Activated CD8-positive, alpha-beta memory T cell treated with anti-CD3 and anti-CD28 coated beads for 36 hours (primary cell): Measurements from ENCODE around the gene TAF1C. TPM values are rescaled to one million over a fixed set of nuclear protein-coding genes. Genes with fewer than 3 reads are reported as not detected.

Source experiments
- CTCF ChIA-PET: fragments of 350-600 bp; sonication (Branson Sonifier 250); formaldehyde crosslinking; loops from one replicate; lab custom pipeline; 2021; ENCODE audit warnings: antibody characterized with exemption; lab: Charles Lee
- POLR2A ChIA-PET: fragments of 350-600 bp; sonication (Branson Sonifier 250); formaldehyde crosslinking; loops from one replicate; lab custom pipeline; 2021; ENCODE audit warnings: antibody characterized with exemption; lab: Charles Lee
- total RNA-seq, 2 experiments: library from RNA; stranded (reverse); gene quantifications; one replicate each; pipeline ENCODE4 v1.2.3, GENCODE V29; 2021

Gene TAF1C
- total RNA-seq, 2 experiments from 2014 or later, result 48.3 to 51.2 TPM

DNA sequence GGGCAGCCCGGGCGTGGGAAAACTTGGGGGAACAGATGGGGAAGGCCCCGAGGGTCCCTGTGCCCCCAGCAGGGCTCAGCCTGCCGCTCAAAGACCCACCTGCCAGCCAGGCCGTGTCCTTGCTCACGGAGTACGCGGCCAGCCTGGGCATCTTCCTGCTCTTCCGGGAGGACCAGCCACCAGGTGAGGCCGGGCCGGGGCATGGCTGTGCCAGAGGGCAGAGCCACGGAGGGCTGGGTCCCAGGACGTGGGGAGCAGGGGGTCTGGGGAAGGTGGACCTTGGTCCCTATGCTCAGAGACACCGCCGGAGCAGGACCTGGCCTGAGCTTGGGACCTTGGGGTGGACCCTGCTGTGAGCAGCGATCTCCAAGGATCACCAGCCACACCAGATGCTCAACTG is 4.6 kb upstream of the TAF1C start:
- ChIA-PET CTCF (no interaction called here), POLR2A (no interaction called here)

GRCh38 chr16:84190731-84191388 is 4.0 kb upstream of the TAF1C start, which contains the start of gene ADAD2:
ADAD2 (plus strand) TSS chr16:84191157; CDS start chr16:84191231, 74 bp downstream.
- POLR2A ChIA-PET, result no interaction called here
- CTCF ChIA-PET, result interaction anchor here (0.6 to 0.9 kb wide), 2 partner anchors 38 to 103 kb away, joined by 3 read pairs; no protein-coding TSS in a partner anchor

- CTCF ChIA-PET, result interaction anchor here (1.5 kb wide), 1 partner anchor 9 kb away, joined by 4 read pairs; no protein-coding TSS in a partner anchor
- POLR2A ChIA-PET, result no interaction called here
These were observed 2.1 kb downstream of the TAF1C start for GRCh38 chr16:84184775-84185174.

GRCh38 chr16:84183911-84184591 is 2.8 kb downstream of the TAF1C start:
- POLR2A ChIA-PET, result no interaction called here
- CTCF ChIA-PET, result interaction anchor here (1.5 kb wide), 1 partner anchor 8 kb away, joined by 4 read pairs; no protein-coding TSS in a partner anchor

DNA sequence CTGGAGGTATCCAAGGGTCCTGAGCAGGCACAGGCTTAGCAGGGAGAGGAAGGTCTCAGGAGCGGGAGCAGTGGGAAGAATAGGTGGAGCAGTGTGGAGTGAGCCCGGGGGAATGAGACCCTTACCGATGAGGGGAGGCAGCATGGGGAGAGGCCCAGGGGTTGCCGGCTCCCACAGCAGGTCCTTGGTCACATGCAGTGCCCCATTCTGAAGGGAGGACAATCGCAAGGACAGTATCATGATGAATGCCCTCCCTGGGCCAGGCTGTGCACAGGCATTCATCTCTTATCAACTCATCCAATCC is 3.3 kb downstream of the TAF1C start:
- ChIA-PET POLR2A (no interaction called here), CTCF (no interaction called here)

DNA sequence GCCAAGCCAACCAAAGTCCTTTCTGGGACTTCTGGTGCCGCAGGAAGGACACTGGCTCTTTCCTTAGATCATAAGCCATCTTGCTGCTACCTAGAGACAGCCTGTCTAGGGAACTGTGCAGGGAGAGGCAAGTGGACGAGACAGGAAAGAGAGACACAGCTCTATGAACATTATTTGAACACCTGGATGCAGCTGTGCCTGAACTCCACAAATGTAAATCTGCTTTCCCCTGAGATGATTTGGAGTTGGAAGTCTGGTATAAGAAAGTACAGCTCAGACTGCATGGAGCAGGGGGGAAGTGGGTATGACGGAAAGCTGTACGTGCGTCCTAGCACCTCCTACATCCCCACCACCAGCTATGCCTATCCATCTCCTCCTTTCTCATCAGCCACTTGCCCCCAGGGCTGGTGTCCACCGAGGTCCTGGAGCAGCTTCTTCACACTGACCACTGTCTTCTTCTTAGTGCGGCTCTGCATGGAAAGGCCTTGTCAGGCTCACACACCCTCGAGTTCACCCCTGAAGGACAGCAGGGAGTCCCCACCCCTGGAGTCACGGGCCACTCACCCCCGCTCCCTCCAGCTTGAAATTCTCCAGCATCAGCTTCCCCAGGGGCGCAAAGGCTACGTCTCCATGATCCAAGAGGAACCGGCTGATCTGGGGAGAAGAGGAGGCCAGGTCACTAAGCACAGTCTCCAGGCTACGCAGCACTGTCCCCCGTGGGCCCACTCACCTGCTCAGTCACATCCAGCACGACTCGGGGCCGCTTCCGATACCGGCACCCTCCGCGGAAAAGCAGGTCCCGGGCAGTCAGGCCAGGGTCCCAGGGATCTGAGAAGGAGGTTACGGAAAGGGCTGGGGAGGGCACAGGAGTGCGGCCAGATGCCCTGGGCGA is 3.9 kb downstream of the TAF1C start:
- ChIA-PET CTCF (no interaction called here), POLR2A (no interaction called here)

DNA sequence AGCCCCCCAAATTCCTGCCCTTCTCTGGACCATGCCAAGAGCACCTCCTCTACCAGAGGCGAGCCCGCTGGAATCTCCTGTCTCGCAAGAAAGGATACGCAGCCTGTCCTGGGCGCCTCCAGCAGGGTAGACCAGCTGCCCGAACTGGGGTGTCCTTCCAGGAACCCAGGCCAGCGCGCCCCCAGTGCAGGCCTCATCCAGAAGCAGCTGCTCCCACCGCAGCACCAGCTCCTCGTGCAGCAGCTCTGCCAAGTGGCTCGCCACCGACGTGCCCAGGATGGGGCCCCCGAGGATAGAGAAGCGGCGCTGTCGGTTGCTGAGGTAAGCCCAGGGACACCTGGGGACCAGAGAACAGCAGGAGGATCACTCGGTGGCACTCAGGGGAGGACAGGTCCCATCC is 4.8 kb downstream of the TAF1C start:
- ChIA-PET POLR2A (no interaction called here), CTCF (no interaction called here)

DNA sequence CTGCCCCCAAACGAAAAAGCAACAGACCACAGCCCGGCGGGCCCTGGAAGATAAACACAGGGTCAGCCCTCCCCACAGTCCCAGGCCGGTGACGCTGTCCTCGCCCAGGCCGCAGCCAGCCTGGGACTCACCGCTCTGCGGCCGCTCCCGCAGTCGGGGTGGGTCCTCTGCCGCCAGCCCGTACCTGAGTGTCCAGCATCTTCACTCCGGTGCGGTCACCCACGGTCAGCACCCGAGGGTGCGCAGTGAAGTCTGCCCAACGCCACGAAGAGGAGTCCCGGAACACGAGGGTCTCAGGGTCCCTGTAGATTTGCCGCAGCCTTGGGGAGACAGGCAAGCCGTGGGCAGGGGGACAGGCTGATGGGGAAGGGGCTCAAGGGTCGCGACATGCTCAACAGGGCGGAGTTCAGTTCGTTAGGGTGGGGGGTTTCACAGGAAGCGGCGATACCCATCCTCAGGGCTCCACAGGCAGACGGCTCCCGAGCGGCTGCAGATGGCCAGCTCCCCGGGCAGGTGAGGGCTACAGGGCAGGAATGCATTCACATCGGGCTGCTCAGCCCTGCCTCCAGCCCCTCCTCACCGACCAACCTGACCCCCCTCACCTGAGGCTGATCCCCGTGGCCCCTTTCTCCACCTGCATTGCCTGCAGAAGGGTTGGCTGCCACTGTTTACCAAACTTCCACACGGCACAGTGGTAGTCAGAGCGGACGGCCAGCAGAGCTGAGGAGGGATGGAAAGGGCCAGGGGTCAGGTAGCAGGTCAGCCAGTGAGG is 5.5 kb downstream of the TAF1C start:
- POLR2A ChIA-PET, result no interaction called here
- CTCF ChIA-PET, result no interaction called here

GRCh38 chr16:84180519-84181140 is 6.2 kb downstream of the TAF1C start:
- CTCF ChIA-PET, result no interaction called here
- POLR2A ChIA-PET, result no interaction called here

DNA sequence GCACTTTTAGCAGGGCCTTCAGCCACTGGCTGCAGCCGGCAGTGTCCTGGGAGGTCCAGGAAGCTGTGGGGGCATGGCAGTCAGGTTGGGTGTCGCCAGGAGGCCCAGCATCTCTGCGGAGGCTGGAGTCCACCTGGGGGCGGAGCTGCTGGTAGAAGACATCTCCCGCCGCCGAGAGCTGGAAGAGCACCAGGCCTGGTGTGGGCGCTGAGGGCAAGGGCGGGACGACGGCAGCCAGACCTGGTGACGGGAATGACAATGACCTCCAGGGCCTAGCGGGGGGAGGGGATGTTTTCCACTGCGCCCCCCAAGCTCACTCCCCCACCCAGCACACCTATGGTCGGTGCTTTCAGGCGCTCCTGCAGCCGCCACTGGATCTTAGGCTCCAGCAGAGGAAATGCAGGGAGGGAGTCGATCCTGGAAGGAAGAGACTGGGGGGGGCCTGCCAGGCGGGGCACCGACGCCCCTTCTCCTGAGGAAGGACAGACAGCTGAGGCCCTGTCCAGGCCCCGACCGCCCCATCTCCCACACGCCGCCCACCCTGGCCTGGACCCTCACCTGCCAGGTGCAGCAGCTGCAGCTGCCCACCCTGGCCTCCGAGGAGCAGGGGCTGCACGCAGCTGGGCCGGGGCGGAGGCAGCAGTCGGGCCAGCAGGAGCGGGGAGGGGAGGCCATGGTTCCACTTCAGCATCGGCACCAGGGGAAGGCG is 7.1 kb downstream of the TAF1C start:
- ChIA-PET POLR2A (interaction anchor here (0.6 kb wide), 1 partner anchor 209 kb away, joined by 5 read pairs; no protein-coding TSS in a partner anchor), CTCF (interaction anchor here (0.7 kb wide), 1 partner anchor 63 kb away, joined by 3 read pairs; the partner anchor contains the start of gene MBTPS1)

DNA sequence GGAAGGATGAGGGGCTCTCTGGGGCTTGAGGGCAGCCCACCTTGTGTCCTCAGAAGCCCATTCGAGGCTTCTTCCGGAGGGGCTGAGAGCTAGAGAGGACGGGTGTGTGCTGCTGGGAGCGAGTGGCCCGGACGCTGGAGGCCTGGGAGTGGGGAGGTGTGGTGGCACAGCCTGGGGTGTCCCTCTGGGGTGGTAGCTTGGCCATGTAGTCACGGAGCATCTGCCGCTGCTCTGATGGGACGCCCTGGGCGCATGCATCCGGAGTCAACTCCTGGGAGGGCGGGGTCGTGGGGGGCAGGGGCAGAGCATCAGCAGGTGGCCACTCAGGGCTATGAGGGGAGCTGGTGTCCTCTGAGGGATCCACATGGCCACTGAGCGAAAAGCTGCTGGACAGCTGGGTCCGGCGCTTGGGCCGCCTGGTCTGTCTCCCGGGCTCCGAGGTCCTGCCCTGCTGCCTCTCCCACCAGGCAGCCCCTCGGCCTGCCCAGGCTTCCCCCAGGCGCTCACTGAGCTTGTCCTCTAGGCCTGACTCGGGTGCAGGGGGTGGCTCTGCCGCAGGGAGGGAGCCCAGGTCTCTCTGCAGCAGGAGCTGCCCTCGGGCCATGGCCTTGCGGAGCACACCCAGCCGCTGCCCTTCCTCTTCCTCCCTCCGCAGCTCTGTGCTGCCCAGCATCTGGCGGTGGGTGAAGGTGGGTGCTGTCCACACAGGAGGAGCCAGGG is 7.8 kb downstream of the TAF1C start:
- CTCF ChIA-PET, result interaction anchor here (0.6 to 1.4 kb wide), 4 partner anchors 8 to 493 kb away, joined by 3 to 6 read pairs (median 4); partner anchors contain the start of genes MBTPS1 and TAF1C

GRCh38 chr16:84178146-84178765 is 8.6 kb downstream of the TAF1C start:
- ChIA-PET CTCF (interaction anchor here (0.6 to 1.4 kb wide), 3 partner anchors 9 to 494 kb away, joined by 3 to 6 read pairs (median 4); partner anchors contain the start of genes DNAAF1, HSDL1 and TAF1C), POLR2A (interaction anchor here (0.6 kb wide), 1 partner anchor 51 kb away, joined by 4 read pairs; no protein-coding TSS in a partner anchor)

More for the DNA sequence above, 7.8 kb downstream of the TAF1C start:
- POLR2A ChIA-PET, result no interaction called here

- ChIA-PET CTCF (interaction anchor here (0.6 to 3.2 kb wide), 3 partner anchors 9 to 33 kb away, joined by 3 to 13 read pairs (median 4); partner anchors contain the start of genes DNAAF1, HSDL1 and TAF1C), POLR2A (interaction anchor here (0.6 kb wide), 1 partner anchor 50 kb away, joined by 4 read pairs; no protein-coding TSS in a partner anchor)
These were observed 9.2 kb downstream of the TAF1C start for GRCh38 chr16:84177741-84178073.

DNA sequence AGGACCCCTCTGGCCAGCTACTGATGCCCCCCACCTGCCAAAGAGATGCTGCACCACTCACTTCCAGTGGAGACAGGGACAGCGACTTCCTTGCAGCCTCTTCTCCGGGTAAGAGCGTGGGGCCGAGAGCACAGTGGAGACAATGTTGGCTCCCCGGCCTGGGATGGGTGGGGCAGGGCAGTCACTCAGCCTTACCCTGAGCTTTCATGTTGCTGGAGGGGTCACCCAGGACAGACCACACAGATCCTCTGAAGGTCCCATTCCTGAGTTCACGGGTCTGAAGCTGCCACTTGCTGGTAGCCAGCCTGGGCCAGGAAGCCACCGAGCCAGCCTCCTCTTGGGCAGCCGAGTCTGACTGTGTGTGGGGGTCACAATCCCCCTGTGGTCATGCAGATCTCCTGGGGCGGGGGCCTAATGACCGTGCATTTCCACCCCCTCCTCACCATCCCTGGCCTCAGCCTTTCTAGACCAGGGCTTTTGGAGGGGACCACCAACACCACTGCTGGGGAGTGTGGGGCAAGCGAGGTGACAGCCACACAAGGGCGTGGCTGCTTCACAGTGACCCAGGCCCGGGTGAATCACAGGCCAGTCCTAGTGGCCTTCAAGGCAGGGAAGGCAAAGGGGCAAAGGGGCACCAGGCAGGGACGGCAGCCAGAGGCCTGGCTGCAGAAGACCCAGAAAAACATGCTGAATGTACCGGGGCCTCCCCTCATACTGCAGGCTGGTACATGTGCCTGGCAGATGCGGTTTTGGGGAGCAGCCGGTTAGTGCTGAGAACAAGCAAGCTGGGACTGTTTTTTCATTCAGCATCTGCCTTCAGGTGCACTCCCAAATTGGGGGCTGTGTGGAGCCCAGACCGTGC is 10.4 kb downstream of the TAF1C start:
- ChIA-PET CTCF (interaction anchor here (0.6 to 3.2 kb wide), 6 partner anchors 8 to 168 kb away, joined by 3 to 13 read pairs (median 4); partner anchors contain the start of genes MBTPS1 and TAF1C), POLR2A (no interaction called here)

- ChIA-PET POLR2A (no interaction called here), CTCF (interaction anchor here (0.8 to 3.2 kb wide), 5 partner anchors 9 to 91 kb away, joined by 3 to 13 read pairs (median 5); partner anchors contain the start of genes MBTPS1 and TAF1C)
These were observed 11.3 kb downstream of the TAF1C start for GRCh38 chr16:84175350-84176081.
